ENCODE measurements around the gene SLC49A3. TPM values are rescaled to one million over a fixed set of nuclear protein-coding genes. Genes with fewer than 3 reads are reported as not detected.

SLC49A3 gene
- total and polyA plus RNA-seq, 2 experiments from 2014 or later: 12.2 to 12.8 TPM

- H3K27ac ChIP-seq: no peak overlapping the region
- no peaks in the 10 kb centered on the region for H3K27me3 ChIP-seq
- no peak overlapping the region for H3K4me2 ChIP-seq
- WGBS (ENCODE audit: low lambda C conversion rate, missing lambda C conversion rate): 89% methylated on average over 22 of the region's 25 CpGs
- peaks cover 27% of the 10 kb centered on the region for H3K4me1 ChIP-seq (ENCODE audit: insufficient read depth)
- H3K9me3 ChIP-seq (ENCODE audit: low read depth): no peaks in the 10 kb centered on the region
- DNase-seq (ENCODE audit: low spot score): no peak
- no peaks in the 10 kb centered on the region for H3K79me2 ChIP-seq
- H2AFZ ChIP-seq: no peak overlapping the region
- no peak overlapping the region for H3K4me3 ChIP-seq
- no peaks in the 10 kb centered on the region for H4K20me1 ChIP-seq (ENCODE audit: insufficient read depth, poor library complexity, severe bottlenecking)
- H3K36me3 ChIP-seq (replicated peaks; ENCODE audit: insufficient read depth, low read depth): no peaks in the 10 kb centered on the region
- no peak for TF ChIP-seq EZH2phosphoT487 (IDR thresholded peaks at IDR 0.05; ENCODE audit: low read depth, severe bottlenecking, unreplicated experiment)
- TF ChIP-seq CTCF (IDR thresholded peaks at IDR 0.05; ENCODE audit: poor library complexity): no peak
- TF ChIP-seq EZH2 (IDR thresholded peaks at IDR 0.05; ENCODE audit: borderline replicate concordance): no peak
- H3K9me2 ChIP-seq (replicated peaks; ENCODE audit: insufficient read depth): no peaks in the 10 kb centered on the region
Observed at GRCh38 chr4:683247-683897, 5.6 kb downstream of the SLC49A3 start.

GRCh38 chr4:682490-683172, 6.3 kb downstream of the SLC49A3 start:
- DNase-seq (ENCODE audit: low spot score): no peak
- H3K4me2 ChIP-seq: no peak overlapping the region
- H4K20me1 ChIP-seq (ENCODE audit: insufficient read depth, poor library complexity, severe bottlenecking): no peaks in the 10 kb centered on the region
- no peaks in the 10 kb centered on the region for H3K79me2 ChIP-seq
- no peaks in the 10 kb centered on the region for H3K9me3 ChIP-seq (ENCODE audit: low read depth)
- no peak overlapping the region for H2AFZ ChIP-seq
- no peaks in the 10 kb centered on the region for H3K36me3 ChIP-seq (replicated peaks; ENCODE audit: insufficient read depth, low read depth)
- 95% methylated on average over 23 of the region's 23 CpGs for WGBS (ENCODE audit: low lambda C conversion rate, missing lambda C conversion rate)
- no peak overlapping the region for H3K4me3 ChIP-seq
- TF ChIP-seq EZH2phosphoT487 (IDR thresholded peaks at IDR 0.05; ENCODE audit: low read depth, severe bottlenecking, unreplicated experiment) (no peak), CTCF (IDR thresholded peaks at IDR 0.05; ENCODE audit: poor library complexity) (no peak), EZH2 (IDR thresholded peaks at IDR 0.05; ENCODE audit: borderline replicate concordance) (no peak)
- peaks cover 21% of the 10 kb centered on the region for H3K4me1 ChIP-seq (ENCODE audit: insufficient read depth)
- H3K27me3 ChIP-seq: no peaks in the 10 kb centered on the region
- no peak overlapping the region for H3K27ac ChIP-seq
- no peaks in the 10 kb centered on the region for H3K9me2 ChIP-seq (replicated peaks; ENCODE audit: insufficient read depth)

GRCh38 chr4:681736-682451, 7.1 kb downstream of the SLC49A3 start:
- H3K27ac ChIP-seq: no peak overlapping the region
- H3K9me2 ChIP-seq (replicated peaks; ENCODE audit: insufficient read depth): no peaks in the 10 kb centered on the region
- no peaks in the 10 kb centered on the region for H3K79me2 ChIP-seq
- no peaks in the 10 kb centered on the region for H3K27me3 ChIP-seq
- WGBS (ENCODE audit: low lambda C conversion rate, missing lambda C conversion rate): 94% methylated on average over 18 of the region's 58 CpGs
- TF ChIP-seq CTCF (IDR thresholded peaks at IDR 0.05; ENCODE audit: poor library complexity) (no peak), EZH2phosphoT487 (IDR thresholded peaks at IDR 0.05; ENCODE audit: low read depth, severe bottlenecking, unreplicated experiment) (no peak), EZH2 (IDR thresholded peaks at IDR 0.05; ENCODE audit: borderline replicate concordance) (no peak)
- no peaks in the 10 kb centered on the region for H3K9me3 ChIP-seq (ENCODE audit: low read depth)
- DNase-seq (ENCODE audit: low spot score): peak; percentile 62
- peak overlapping the region; percentile 51 for H3K4me2 ChIP-seq
- H3K4me1 ChIP-seq (ENCODE audit: insufficient read depth): peaks cover 15% of the 10 kb centered on the region
- no peaks in the 10 kb centered on the region for H4K20me1 ChIP-seq (ENCODE audit: insufficient read depth, poor library complexity, severe bottlenecking)
- H2AFZ ChIP-seq: no peak overlapping the region
- H3K4me3 ChIP-seq: no peak overlapping the region
- H3K36me3 ChIP-seq (replicated peaks; ENCODE audit: insufficient read depth, low read depth): no peaks in the 10 kb centered on the region
